K562 (cell line): ENCODE data around the gene UBAC2.

Experiments used
- CREB5 ChIP-seq: fragments of 250-450 bp; sonication (Bioruptor Pico); IDR thresholded peaks from 2 replicates; pipeline ENCODE4 v1.5.0; 2020; ENCODE audit warnings: mild to moderate bottlenecking
- PHTF2 ChIP-seq: fragments of 250-450 bp; sonication (Bioruptor Pico); IDR thresholded peaks from 2 replicates; pipeline ENCODE4 v1.5.0; 2021; ENCODE audit warnings: mild to moderate bottlenecking
- SRSF3 ChIP-seq: fragments of 200-400 bp; formaldehyde crosslinking; IDR thresholded peaks from 2 replicates; pipeline ENCODE4 v1.6.1; 2016; ENCODE audit warnings: mild to moderate bottlenecking, low read length, moderate library complexity; ENCODE audit not compliant: insufficient read depth
- TF ChIP-seq, protein P1 (sequence below), 3 experiments: fragments of 200-800 bp in 1 of 3; fragments of 250-450 bp in 1 of 3; fragments of 450-650 bp in 1 of 3; sonication (Bioruptor Pico) in 1 of 3; sonication (Bioruptor generic) in 1 of 3; formaldehyde crosslinking in 1 of 3; IDR thresholded peaks; 2 replicates each; pipeline versions ENCODE4 v1.6.1 to v1.8.0; 2016 to 2022; ENCODE audit warnings: mild to moderate bottlenecking in 2 of 3, missing genetic modification characterization in 2 of 3, missing compliant biosample characterization in 1 of 3, moderate library complexity in 1 of 3
- TF ChIP-seq, protein P2 (sequence below), 3 experiments: IDR thresholded peaks in 2 of 3; conservative IDR thresholded peaks in 1 of 3; 2 replicates each; pipeline ENCODE4 v1.5.1; 2011 to 2012; ENCODE audit warnings: low read length in 3 of 3, mild to moderate bottlenecking in 3 of 3, control low read depth in 2 of 3, improper control_type of control experiment in 1 of 3, inconsistent platforms in 1 of 3, low read depth in 1 of 3, mixed read lengths in 1 of 3, moderate library complexity in 1 of 3; ENCODE audit not compliant: insufficient read depth in 2 of 3

DNA sequence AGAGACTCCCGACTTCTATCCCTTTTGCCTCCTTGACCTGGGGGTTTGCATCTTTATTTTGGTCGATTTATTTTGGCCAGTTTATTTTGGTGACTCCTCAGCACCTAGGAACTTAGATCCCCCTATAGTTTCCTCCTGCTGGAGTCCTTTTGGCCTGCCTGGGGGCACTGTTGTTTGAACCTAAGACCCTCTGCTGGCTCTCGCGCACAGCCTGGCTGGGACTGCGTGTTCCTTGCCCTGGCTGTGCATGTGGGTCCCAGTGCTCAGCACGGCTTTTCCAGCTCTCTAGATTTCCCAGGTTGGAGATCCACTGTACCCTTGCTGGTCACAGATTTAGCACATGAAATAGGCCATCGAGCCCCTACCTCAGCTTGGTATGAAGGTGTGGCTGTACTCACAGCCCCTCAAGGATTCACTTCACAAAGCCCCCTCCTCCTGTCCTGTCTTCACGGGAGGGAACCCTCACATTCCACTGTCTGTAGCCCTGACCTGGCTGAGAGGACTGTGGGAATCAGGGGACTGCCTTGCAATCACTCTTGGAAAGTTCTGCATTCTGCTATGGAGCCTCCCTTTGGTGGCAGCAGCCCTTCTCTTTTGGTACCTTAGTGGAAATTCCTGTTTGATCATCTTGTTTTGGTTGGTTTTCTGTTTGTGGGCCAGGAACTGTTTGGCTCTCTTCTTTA is 8.3 kb downstream of the UBAC2 start:
- no peak for TF ChIP-seq PHTF2 (CRISPR knock-in tag)
- TF ChIP-seq SRSF3 = no peak
- no peak for TF ChIP-seq CREB5
- TF ChIP-seq, protein P1, sequence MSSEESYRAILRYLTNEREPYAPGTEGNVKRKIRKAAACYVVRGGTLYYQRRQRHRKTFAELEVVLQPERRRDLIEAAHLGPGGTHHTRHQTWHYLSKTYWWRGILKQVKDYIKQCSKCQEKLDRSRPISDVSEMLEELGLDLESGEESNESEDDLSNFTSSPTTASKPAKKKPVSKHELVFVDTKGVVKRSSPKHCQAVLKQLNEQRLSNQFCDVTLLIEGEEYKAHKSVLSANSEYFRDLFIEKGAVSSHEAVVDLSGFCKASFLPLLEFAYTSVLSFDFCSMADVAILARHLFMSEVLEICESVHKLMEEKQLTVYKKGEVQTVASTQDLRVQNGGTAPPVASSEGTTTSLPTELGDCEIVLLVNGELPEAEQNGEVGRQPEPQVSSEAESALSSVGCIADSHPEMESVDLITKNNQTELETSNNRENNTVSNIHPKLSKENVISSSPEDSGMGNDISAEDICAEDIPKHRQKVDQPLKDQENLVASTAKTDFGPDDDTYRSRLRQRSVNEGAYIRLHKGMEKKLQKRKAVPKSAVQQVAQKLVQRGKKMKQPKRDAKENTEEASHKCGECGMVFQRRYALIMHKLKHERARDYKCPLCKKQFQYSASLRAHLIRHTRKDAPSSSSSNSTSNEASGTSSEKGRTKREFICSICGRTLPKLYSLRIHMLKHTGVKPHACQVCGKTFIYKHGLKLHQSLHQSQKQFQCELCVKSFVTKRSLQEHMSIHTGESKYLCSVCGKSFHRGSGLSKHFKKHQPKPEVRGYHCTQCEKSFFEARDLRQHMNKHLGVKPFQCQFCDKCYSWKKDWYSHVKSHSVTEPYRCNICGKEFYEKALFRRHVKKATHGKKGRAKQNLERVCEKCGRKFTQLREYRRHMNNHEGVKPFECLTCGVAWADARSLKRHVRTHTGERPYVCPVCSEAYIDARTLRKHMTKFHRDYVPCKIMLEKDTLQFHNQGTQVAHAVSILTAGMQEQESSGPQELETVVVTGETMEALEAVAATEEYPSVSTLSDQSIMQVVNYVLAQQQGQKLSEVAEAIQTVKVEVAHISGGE (CRISPR knock-in tag; IDR thresholded peaks at IDR 0.05) = no peak
- TF ChIP-seq, protein P2, sequence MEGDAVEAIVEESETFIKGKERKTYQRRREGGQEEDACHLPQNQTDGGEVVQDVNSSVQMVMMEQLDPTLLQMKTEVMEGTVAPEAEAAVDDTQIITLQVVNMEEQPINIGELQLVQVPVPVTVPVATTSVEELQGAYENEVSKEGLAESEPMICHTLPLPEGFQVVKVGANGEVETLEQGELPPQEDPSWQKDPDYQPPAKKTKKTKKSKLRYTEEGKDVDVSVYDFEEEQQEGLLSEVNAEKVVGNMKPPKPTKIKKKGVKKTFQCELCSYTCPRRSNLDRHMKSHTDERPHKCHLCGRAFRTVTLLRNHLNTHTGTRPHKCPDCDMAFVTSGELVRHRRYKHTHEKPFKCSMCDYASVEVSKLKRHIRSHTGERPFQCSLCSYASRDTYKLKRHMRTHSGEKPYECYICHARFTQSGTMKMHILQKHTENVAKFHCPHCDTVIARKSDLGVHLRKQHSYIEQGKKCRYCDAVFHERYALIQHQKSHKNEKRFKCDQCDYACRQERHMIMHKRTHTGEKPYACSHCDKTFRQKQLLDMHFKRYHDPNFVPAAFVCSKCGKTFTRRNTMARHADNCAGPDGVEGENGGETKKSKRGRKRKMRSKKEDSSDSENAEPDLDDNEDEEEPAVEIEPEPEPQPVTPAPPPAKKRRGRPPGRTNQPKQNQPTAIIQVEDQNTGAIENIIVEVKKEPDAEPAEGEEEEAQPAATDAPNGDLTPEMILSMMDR (IDR thresholded peaks at IDR 0.05 in 2 of 3, conservative IDR thresholded peaks at IDR 0.05 in 1 of 3; ENCODE audit: insufficient read depth in 2 of 3, low read depth in 1 of 3, low read length in 3 of 3) = no peak
